Mucosa of descending colon (tissue), 3 donors: ENCODE results near the gene JMJD6. TPM values are rescaled to one million over a fixed set of nuclear protein-coding genes. Genes with fewer than 3 reads are reported as not detected.

Experiments used
- ATAC-seq: fragments of 200-7000 bp; cut with Tn5 transposase; one replicate; pipeline ENCODE4 v1.9.1; 2020; ENCODE audit warnings: mild to moderate bottlenecking, moderate library complexity
- DNase-seq, 3 donors: peaks; one replicate each; pipeline ENCODE4 v3.0.0-alpha.2; 2020
- H3K36me3 ChIP-seq: fragments of 200-600 bp; one replicate; pipeline ENCODE4 v1.8.0; 2021; ENCODE audit warnings: low read depth, mild to moderate bottlenecking
- H3K4me1 ChIP-seq: fragments of 200-600 bp; one replicate; pipeline ENCODE4 v1.8.0; 2021; ENCODE audit warnings: low read depth, mild to moderate bottlenecking
- H3K4me3 ChIP-seq: fragments of 200-600 bp; one replicate; pipeline ENCODE4 v1.8.0; 2021; ENCODE audit warnings: mild to moderate bottlenecking
- H3K9me3 ChIP-seq: fragments of 200-600 bp; one replicate; pipeline ENCODE4 v1.8.0; 2021; ENCODE audit warnings: mild to moderate bottlenecking
- intact Hi-C, 2 donors: fragments of 100-400 bp; cut with DNase I in 1 of 2; cut with micrococcal nuclease in 1 of 2; formaldehyde crosslinking; loops; one replicate each; pipeline versions ENCODE4 v1.11.0 to v1.11.1; 2022; cut with DNase I, micrococcal nuclease
- long read RNA-seq, 2 donors: library from polyadenylated mRNA; unstranded; transcript quantifications; one replicate each; pipeline ENCODE4 v2.0.0, GENCODE V29; 2019 to 2021
- total RNA-seq, 3 donors: library from RNA; stranded (reverse); fragmentation: NEBNext Ultra II Directional in 2 of 3; extraction: Animal tissue kit (Norgen Biotek cat#: 25700) in 2 of 3; gene quantifications; one replicate each; pipeline versions ENCODE4 v1.2.1 to v1.2.4, GENCODE V29; 2021 to 2023
- TF ChIP-seq, protein P1 (sequence below): fragments of 200-600 bp; IDR thresholded peaks from one replicate; pipeline ENCODE4 v1.8.0; 2022; ENCODE audit warnings: antibody characterized with exemption, mild to moderate bottlenecking
- donor health status: DM: no; HTN: no; CAD: no; lungs with moderate emphysema.
- donor health status: DM: no; HTN: no; CAD: no.
- donor health status: DM: no; HTN: yes; CAD: no.

The JMJD6 gene
- 10 to 100 TPM; 27.0 to 56.3 (median 30.3) TPM for total RNA-seq
- long read RNA-seq, donor 1, transcript JMJD6-202 (6 exons, 1,603 nt) = major isoform, 41 of 54 reads
- long read RNA-seq, donor 1, partial matches to known transcripts = 5 of 54 reads
- long read RNA-seq, donor 1, other reads (novel, unspliced or antisense) = 4 of 54 reads
- long read RNA-seq, donor 2, transcript JMJD6-202 (6 exons, 1,603 nt) = major isoform, 19 of 24 reads
- long read RNA-seq, donor 2, partial matches to known transcripts = 1 of 24 reads
- long read RNA-seq, donor 2, other reads (novel, unspliced or antisense) = 3 of 24 reads

DNA sequence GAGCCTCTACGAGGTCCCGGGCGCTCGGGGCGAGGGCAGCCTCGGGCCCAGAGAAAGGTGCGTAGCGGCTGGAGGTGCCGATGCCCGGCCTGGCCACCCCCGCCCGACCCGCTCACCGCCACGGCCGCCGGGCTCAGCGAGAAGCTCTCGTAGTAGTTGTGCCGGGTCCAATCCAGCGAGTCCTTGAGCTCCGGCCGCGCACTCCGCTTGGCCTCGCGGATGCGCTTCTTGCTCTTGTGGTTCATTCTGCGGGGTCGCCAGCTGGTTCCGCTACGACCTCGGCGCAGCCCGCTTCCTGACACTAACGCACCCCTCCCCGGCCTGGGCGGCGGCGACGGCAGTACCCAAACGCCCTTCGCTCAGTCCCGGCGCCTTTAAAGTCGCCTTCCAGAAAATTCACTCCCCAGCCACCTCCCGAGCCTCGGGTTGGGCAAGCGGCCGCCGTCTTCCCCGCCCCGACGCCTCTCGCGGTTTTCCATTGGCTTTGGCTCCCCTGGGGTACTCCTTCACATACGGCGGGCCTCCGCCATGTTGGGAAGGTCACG lies at the start of gene JMJD6:
Gene JMJD6 (minus strand): TSS at position 376 of the 545 bp plus-strand sequence. CDS start 131 bp downstream, at position 245.
- peak; percentile 96 to 99 (median 97) for DNase-seq
- peak; percentile 90 for ATAC-seq
- Histone ChIP-seq H3K36me3 (peaks cover 10% of the 10 kb centered on the region), H3K4me1 (peaks cover 24% of the 10 kb centered on the region), H3K9me3 (no peaks in the 10 kb centered on the region), H3K4me3 (peak within 1 kb of the TSS; percentile 86)
- intact Hi-C loops = no loop called here
- TF ChIP-seq, protein P1, sequence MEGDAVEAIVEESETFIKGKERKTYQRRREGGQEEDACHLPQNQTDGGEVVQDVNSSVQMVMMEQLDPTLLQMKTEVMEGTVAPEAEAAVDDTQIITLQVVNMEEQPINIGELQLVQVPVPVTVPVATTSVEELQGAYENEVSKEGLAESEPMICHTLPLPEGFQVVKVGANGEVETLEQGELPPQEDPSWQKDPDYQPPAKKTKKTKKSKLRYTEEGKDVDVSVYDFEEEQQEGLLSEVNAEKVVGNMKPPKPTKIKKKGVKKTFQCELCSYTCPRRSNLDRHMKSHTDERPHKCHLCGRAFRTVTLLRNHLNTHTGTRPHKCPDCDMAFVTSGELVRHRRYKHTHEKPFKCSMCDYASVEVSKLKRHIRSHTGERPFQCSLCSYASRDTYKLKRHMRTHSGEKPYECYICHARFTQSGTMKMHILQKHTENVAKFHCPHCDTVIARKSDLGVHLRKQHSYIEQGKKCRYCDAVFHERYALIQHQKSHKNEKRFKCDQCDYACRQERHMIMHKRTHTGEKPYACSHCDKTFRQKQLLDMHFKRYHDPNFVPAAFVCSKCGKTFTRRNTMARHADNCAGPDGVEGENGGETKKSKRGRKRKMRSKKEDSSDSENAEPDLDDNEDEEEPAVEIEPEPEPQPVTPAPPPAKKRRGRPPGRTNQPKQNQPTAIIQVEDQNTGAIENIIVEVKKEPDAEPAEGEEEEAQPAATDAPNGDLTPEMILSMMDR = no peak

DNA sequence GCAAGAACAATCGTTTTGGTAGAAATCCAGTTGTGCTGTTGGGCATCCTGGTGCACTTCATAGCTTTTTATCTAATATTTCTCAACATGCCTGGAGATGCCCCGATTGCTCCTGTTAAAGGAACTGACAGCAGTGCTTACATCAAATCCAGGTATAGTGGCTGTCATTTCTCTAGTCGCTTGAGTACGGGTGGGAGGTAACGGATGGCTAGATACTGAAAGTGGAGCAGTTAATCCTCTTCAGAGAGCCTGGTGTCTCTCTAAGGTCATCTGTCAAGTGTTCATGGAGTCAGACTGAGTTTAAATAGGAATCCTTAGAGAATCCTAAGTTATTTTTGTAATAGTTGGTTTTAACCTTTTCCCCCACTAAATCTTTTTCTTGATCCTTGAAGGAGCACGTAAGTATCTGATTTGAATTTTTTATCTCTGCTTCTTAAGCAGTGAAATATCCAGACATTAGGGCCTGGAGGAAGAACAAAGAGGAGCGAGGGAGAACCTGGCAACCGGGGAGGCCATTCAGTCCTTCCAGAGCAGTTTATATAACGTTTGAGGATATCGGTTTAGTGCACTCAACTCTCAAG lies 48.7 kb upstream of the JMJD6 start:
- no peaks in the 10 kb centered on the region for H3K4me1 ChIP-seq
- H3K4me3 ChIP-seq = no peak overlapping the region
- no peak for ATAC-seq
- TF ChIP-seq, protein P1 = no peak
- intact Hi-C loops = no loop called here
- no peaks in the 10 kb centered on the region for H3K9me3 ChIP-seq
- DNase-seq = no peak
- peaks cover 2% of the 10 kb centered on the region for H3K36me3 ChIP-seq

DNA sequence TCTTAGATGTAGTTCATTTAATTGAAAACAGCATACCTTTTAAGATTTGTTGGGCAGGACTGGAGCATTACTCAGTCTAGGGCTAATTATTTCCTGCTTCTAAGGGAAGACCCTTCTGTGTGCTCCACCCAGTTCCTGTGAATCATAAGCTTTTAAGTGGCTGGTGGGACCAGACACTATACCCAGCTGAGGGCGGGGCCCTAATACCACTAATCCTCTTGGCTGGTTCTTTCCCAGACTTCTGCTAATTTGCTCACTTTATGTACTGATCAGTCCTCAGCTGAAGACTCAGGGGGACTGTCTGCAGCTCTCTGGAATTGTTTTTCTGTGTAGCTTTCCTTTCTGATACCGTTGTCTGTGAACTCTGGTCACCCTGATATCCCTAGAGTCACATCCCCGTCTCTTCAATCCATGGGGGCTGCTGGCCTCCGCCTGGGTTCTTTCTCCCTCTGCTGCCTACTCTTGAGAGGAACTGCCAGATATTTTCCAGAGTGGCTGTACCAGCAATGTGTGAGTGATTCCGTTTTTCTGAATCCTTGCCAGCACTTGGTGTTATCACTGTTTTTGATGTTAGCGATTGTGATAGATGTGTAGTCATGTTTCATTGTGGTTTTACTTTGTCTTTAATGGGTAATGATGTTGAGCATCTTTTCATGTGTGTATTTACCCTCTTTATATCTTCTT lies 46.6 kb upstream of the JMJD6 start:
- no peak overlapping the region for H3K4me3 ChIP-seq
- H3K4me1 ChIP-seq = no peaks in the 10 kb centered on the region
- H3K36me3 ChIP-seq = peaks cover 2% of the 10 kb centered on the region
- H3K9me3 ChIP-seq = no peaks in the 10 kb centered on the region
- TF ChIP-seq, protein P1 = no peak
- ATAC-seq (peak; percentile 72), DNase-seq (no peak)
- intact Hi-C loops = no loop called here

DNA sequence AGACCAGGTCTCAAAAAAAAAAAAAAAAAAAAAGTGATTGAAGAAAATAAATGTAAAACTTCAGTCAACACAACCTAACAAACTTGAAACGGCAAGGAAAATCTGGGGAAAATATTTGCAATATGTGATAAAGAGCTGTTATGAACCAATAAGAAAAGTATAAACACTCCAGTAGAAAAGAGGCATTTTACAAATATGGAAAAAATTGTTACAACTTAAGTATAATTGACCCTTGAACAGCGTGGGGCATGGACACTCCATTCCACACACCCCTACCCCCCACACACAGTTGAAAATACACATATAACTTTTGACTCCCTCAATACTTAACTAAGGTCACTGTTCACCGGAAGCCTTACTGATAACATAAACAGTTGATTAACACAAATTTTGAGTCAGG lies 32.2 kb upstream of the JMJD6 start:
- intact Hi-C loops = no loop called here
- no peaks in the 10 kb centered on the region for H3K9me3 ChIP-seq
- no peak overlapping the region for H3K4me3 ChIP-seq
- TF ChIP-seq, protein P1 = no peak
- DNase-seq = no peak
- H3K4me1 ChIP-seq = no peaks in the 10 kb centered on the region
- no peak for ATAC-seq
- H3K36me3 ChIP-seq = no peaks in the 10 kb centered on the region

DNA sequence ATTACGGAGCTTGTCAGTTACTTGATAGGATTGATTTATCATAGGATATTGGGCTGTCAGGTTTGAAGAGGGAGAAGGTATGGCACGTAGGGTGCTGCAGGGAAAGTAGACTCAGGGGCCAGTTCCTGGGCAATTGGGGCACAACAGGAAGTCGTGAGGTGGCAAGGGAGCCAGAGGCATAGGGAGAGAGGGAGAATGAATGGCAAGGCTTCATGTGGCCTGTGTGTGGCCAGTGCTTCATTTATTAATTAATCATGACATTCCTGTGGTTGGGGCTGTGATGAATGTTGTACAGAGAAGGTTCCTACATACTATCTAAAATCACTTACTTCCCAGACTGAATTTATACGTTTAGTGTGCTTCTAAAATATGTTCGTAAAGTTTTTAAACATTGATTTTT lies 30.9 kb upstream of the JMJD6 start:
- no peak overlapping the region for H3K4me3 ChIP-seq
- DNase-seq (no peak), ATAC-seq (no peak)
- H3K36me3 ChIP-seq = no peaks in the 10 kb centered on the region
- no peaks in the 10 kb centered on the region for H3K9me3 ChIP-seq
- H3K4me1 ChIP-seq = no peaks in the 10 kb centered on the region
- TF ChIP-seq, protein P1 = no peak
- intact Hi-C loops = no loop called here
